GM12892 (cell line): ENCODE data around the gene SVOP.

Experiments
- POLR2A ChIP-seq: IDR thresholded peaks from 2 replicates; pipeline ENCODE4 v1.6.1; 2011; ENCODE audit warnings: low read depth, low read length, control low read depth
- POLR2AphosphoS5 ChIP-seq: IDR thresholded peaks from 2 replicates; pipeline ENCODE4 v1.6.1; 2011; ENCODE audit warnings: low read depth, low read length, control low read depth

GRCh38 chr12:108980831-108981618 lies 39.8 kb downstream of the SVOP start:
- TF ChIP-seq POLR2A, result no peak
- TF ChIP-seq POLR2AphosphoS5, result no peak
